GM23338 (cell line): ENCODE data around the gene BRDT. TPM values are rescaled to one million over a fixed set of nuclear protein-coding genes. Genes with fewer than 3 reads are reported as not detected.

Source experiments
- ATAC-seq: fragments of 200-7000 bp; cut with Tn5 transposase; 3 replicates; pipeline ENCODE4 v1.9.1; 2020
- DNase-seq: peaks from one replicate; pipeline ENCODE4 v3.0.0-alpha.2; 2015; ENCODE audit warnings: low spot score
- H2AFZ ChIP-seq: fragments of 200-600 bp; sonication (generic); 2 replicates; pipeline ENCODE4 v1.8.0; 2016; ENCODE audit warnings: antibody characterized with exemption, mild to moderate bottlenecking, moderate library complexity
- H3F3A ChIP-seq: fragments of 200-600 bp; sonication (generic); replicated peaks from 2 replicates; pipeline ENCODE4 v1.8.0; 2017; ENCODE audit warnings: antibody characterized with exemption, mixed run types, low read depth
- H3K27ac ChIP-seq: fragments of 200-600 bp; sonication (generic); 2 replicates; pipeline ENCODE4 v1.6.1; 2016; ENCODE audit warnings: low read depth
- H3K27me3 ChIP-seq: fragments of 200-600 bp; sonication (generic); 2 replicates; pipeline ENCODE4 v1.8.0; 2016; ENCODE audit warnings: mild to moderate bottlenecking, mixed run types, moderate library complexity; ENCODE audit not compliant: insufficient read depth
- H3K36me3 ChIP-seq: fragments of 200-600 bp; sonication (generic); 2 replicates; pipeline ENCODE4 v1.8.0; 2016; ENCODE audit warnings: mild to moderate bottlenecking; ENCODE audit not compliant: insufficient read depth
- H3K4me1 ChIP-seq: fragments of 200-600 bp; sonication (generic); 2 replicates; pipeline ENCODE4 v1.8.0; 2016; ENCODE audit warnings: mild to moderate bottlenecking, moderate library complexity; ENCODE audit not compliant: insufficient read depth
- H3K4me2 ChIP-seq: fragments of 200-600 bp; sonication (generic); 2 replicates; pipeline ENCODE4 v1.7.1; 2017; ENCODE audit warnings: mixed run types
- H3K4me3 ChIP-seq: fragments of 200-600 bp; sonication (generic); 2 replicates; pipeline ENCODE4 v1.6.1; 2016; ENCODE audit warnings: mixed run types
- H3K79me2 ChIP-seq: fragments of 200-600 bp; sonication (generic); replicated peaks from 2 replicates; pipeline ENCODE4 v1.8.0; 2017; ENCODE audit warnings: mild to moderate bottlenecking; ENCODE audit not compliant: insufficient read depth
- H3K9me2 ChIP-seq: fragments of 200-600 bp; sonication (generic); 2 replicates; pipeline ENCODE4 v1.8.0; 2017; ENCODE audit not compliant: insufficient read depth
- H4K20me1 ChIP-seq: fragments of 200-600 bp; sonication (generic); replicated peaks from 2 replicates; pipeline ENCODE4 v1.8.0; 2017; ENCODE audit warnings: mild to moderate bottlenecking; ENCODE audit not compliant: insufficient read depth
- H3K27ac Mint-ChIP-seq: 2 replicates; pipeline ENCODE4 v1.8.0; 2020; ENCODE audit warnings: inconsistent platforms, mild to moderate bottlenecking, moderate library complexity, mixed read lengths
- H3K27me3 Mint-ChIP-seq: 3 replicates; pipeline ENCODE4 v1.8.0; 2022; ENCODE audit warnings: low read depth, mild to moderate bottlenecking, moderate library complexity, mixed read lengths, inconsistent platforms; ENCODE audit not compliant: insufficient read depth, poor library complexity
- H3K36me3 Mint-ChIP-seq: 3 replicates; pipeline ENCODE4 v1.8.0; 2021; ENCODE audit warnings: low read depth, mild to moderate bottlenecking, inconsistent platforms, moderate library complexity, mixed read lengths
- H3K4me1 Mint-ChIP-seq: 3 replicates; pipeline ENCODE4 v1.8.0; 2020; ENCODE audit warnings: mild to moderate bottlenecking, inconsistent platforms, mixed read lengths
- H3K4me3 Mint-ChIP-seq: 3 replicates; pipeline ENCODE4 v1.8.0; 2021; ENCODE audit warnings: moderate library complexity, mild to moderate bottlenecking, inconsistent platforms, mixed read lengths
- H3K9me3 Mint-ChIP-seq: 3 replicates; pipeline ENCODE4 v1.8.0; 2020; ENCODE audit warnings: moderate library complexity, mild to moderate bottlenecking, inconsistent platforms, mixed read lengths
- CREB1 ChIP-seq: fragments of 250-450 bp; sonication (Bioruptor Pico); IDR thresholded peaks from 2 replicates; pipeline ENCODE4 v1.5.0; 2020; ENCODE audit warnings: low read depth, mild to moderate bottlenecking, moderate library complexity
- EZH2 ChIP-seq: fragments of 200-600 bp; sonication (generic); IDR thresholded peaks from one replicate; pipeline ENCODE4 v1.8.0; 2017; ENCODE audit warnings: antibody characterized with exemption, mild to moderate bottlenecking, low read depth; ENCODE audit not compliant: unreplicated experiment
- EZH2phosphoT487 ChIP-seq: fragments of 200-600 bp; sonication (generic); IDR thresholded peaks from one replicate; pipeline ENCODE4 v1.8.1; 2018; ENCODE audit warnings: antibody characterized with exemption; ENCODE audit not compliant: unreplicated experiment
- JUNB ChIP-seq: IDR thresholded peaks from one replicate; pipeline ENCODE4 v1.6.1; 2016; ENCODE audit warnings: antibody characterized with exemption; ENCODE audit not compliant: unreplicated experiment
- NANOG ChIP-seq: IDR thresholded peaks from 2 replicates; pipeline ENCODE4 v1.6.1; 2016; ENCODE audit warnings: antibody characterized with exemption, borderline replicate concordance
- REST ChIP-seq: IDR thresholded peaks from one replicate; pipeline ENCODE4 v1.6.1; 2018; ENCODE audit warnings: antibody characterized with exemption; ENCODE audit not compliant: unreplicated experiment
- STAT1 ChIP-seq: IDR thresholded peaks from one replicate; pipeline ENCODE4 v1.6.1; 2016; ENCODE audit warnings: antibody characterized with exemption; ENCODE audit not compliant: unreplicated experiment
- ZNF114 ChIP-seq: fragments of 250-450 bp; sonication (Bioruptor Pico); IDR thresholded peaks from 2 replicates; pipeline ENCODE4 v1.5.0; 2020; ENCODE audit warnings: mild to moderate bottlenecking, moderate library complexity
- ZNF331 ChIP-seq: fragments of 250-450 bp; sonication (Bioruptor Pico); IDR thresholded peaks from 2 replicates; pipeline ENCODE4 v1.5.0; 2020; ENCODE audit warnings: low read depth, mild to moderate bottlenecking, moderate library complexity
- ZNF462 ChIP-seq: fragments of 250-450 bp; sonication (Bioruptor Pico); IDR thresholded peaks from 2 replicates; pipeline ENCODE4 v1.5.0; 2020; ENCODE audit warnings: mild to moderate bottlenecking, moderate library complexity
- polyA plus RNA-seq: library from polyadenylated mRNA; unstranded; fragments of >200 nt; fragmentation: Nextera tagmentation; extraction: Ambion mirVana; gene quantifications from 2 replicates; pipeline ENCODE4 v1.2.1, GENCODE V29; 2016
- total RNA-seq: library from RNA; depleted of rRNA; stranded (reverse); fragments of >200 nt; shearing (Covaris generic); gene quantifications from 2 replicates; pipeline ENCODE4 v1.2.3, GENCODE V29; 2014
- TF ChIP-seq, protein P1 (sequence below): IDR thresholded peaks from 2 replicates; pipeline ENCODE4 v1.6.1; 2016; ENCODE audit warnings: antibody characterized with exemption
- TF ChIP-seq, protein P2 (sequence below), 2 experiments: fragments of 200-600 bp in 1 of 2; sonication (generic) in 1 of 2; conservative IDR thresholded peaks; 2 replicates each; pipeline versions ENCODE4 v1.5.1 to v1.6.1; 2016 to 2017; ENCODE audit warnings: antibody characterized with exemption in 2 of 2, low read depth in 2 of 2, mild to moderate bottlenecking in 2 of 2, moderate library complexity in 1 of 2

The BRDT gene
- total and polyA plus RNA-seq, 2 experiments from 2014 or later: 0.58 to 0.80 TPM

- ATAC-seq: no peak
- H3K4me2 ChIP-seq: no peak overlapping the region
- TF ChIP-seq STAT1 (no peak), NANOG (no peak), CREB1 (CRISPR knock-in tag) (no peak), JUNB (no peak), EZH2phosphoT487 (no peak), ZNF331 (no peak), REST (no peak), ZNF114 (CRISPR knock-in tag) (no peak), EZH2 (no peak), ZNF462 (CRISPR knock-in tag) (no peak)
- TF ChIP-seq, protein P1, sequence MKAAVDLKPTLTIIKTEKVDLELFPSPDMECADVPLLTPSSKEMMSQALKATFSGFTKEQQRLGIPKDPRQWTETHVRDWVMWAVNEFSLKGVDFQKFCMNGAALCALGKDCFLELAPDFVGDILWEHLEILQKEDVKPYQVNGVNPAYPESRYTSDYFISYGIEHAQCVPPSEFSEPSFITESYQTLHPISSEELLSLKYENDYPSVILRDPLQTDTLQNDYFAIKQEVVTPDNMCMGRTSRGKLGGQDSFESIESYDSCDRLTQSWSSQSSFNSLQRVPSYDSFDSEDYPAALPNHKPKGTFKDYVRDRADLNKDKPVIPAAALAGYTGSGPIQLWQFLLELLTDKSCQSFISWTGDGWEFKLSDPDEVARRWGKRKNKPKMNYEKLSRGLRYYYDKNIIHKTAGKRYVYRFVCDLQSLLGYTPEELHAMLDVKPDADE: no peak
- TF ChIP-seq, protein P2, sequence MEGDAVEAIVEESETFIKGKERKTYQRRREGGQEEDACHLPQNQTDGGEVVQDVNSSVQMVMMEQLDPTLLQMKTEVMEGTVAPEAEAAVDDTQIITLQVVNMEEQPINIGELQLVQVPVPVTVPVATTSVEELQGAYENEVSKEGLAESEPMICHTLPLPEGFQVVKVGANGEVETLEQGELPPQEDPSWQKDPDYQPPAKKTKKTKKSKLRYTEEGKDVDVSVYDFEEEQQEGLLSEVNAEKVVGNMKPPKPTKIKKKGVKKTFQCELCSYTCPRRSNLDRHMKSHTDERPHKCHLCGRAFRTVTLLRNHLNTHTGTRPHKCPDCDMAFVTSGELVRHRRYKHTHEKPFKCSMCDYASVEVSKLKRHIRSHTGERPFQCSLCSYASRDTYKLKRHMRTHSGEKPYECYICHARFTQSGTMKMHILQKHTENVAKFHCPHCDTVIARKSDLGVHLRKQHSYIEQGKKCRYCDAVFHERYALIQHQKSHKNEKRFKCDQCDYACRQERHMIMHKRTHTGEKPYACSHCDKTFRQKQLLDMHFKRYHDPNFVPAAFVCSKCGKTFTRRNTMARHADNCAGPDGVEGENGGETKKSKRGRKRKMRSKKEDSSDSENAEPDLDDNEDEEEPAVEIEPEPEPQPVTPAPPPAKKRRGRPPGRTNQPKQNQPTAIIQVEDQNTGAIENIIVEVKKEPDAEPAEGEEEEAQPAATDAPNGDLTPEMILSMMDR (conservative IDR thresholded peaks at IDR 0.05; ENCODE audit: low read depth in 2 of 2): no peak
- Mint-ChIP-seq H3K4me3 (no peak overlapping the region), H3K9me3 (no peaks in the 10 kb centered on the region), H3K27me3 (no peaks in the 10 kb centered on the region), H3K4me1 (no peaks in the 10 kb centered on the region), H3K36me3 (no peaks in the 10 kb centered on the region), H3K27ac (no peak overlapping the region)
- DNase-seq: no peak
- H3K4me3 ChIP-seq: no peak overlapping the region
- no peak overlapping the region for H3K27ac ChIP-seq
- no peaks in the 10 kb centered on the region for H3K36me3 ChIP-seq
- no peaks in the 10 kb centered on the region for H4K20me1 ChIP-seq
- no peaks in the 10 kb centered on the region for H3K4me1 ChIP-seq
- no peaks in the 10 kb centered on the region for H3K79me2 ChIP-seq
- no peaks in the 10 kb centered on the region for H3F3A ChIP-seq
- no peaks in the 10 kb centered on the region for H3K27me3 ChIP-seq
- no peaks in the 10 kb centered on the region for H3K9me2 ChIP-seq
- no peak overlapping the region for H2AFZ ChIP-seq
Measured at GRCh38 chr1:91980663-91981062, 31.5 kb downstream of the BRDT start.
